Osteocyte (in vitro differentiated cells): ENCODE data around the gene CRIP1. TPM values are rescaled to one million over a fixed set of nuclear protein-coding genes. Genes with fewer than 3 reads are reported as not detected.

Experiments
- DNase-seq: peaks from one replicate; pipeline ENCODE4 v3.0.0; 2021; ENCODE audit warnings: mixed read lengths; ENCODE audit not compliant: unreplicated experiment; ENCODE audit errors: extremely low spot score
- H3K27ac Mint-ChIP-seq: one replicate; pipeline ENCODE4 v1.8.0; 2021; ENCODE audit warnings: mild to moderate bottlenecking, mixed read lengths; ENCODE audit not compliant: unreplicated experiment
- H3K27me3 Mint-ChIP-seq: one replicate; pipeline ENCODE4 v1.8.0; 2021; ENCODE audit warnings: mixed read lengths; ENCODE audit not compliant: unreplicated experiment
- H3K36me3 Mint-ChIP-seq: one replicate; pipeline ENCODE4 v1.8.0; 2021; ENCODE audit warnings: mixed read lengths; ENCODE audit not compliant: unreplicated experiment
- H3K4me1 Mint-ChIP-seq: one replicate; pipeline ENCODE4 v1.8.0; 2021; ENCODE audit warnings: mixed read lengths; ENCODE audit not compliant: unreplicated experiment
- H3K4me3 Mint-ChIP-seq: one replicate; pipeline ENCODE4 v1.8.0; 2021; ENCODE audit warnings: mild to moderate bottlenecking, moderate library complexity, mixed read lengths; ENCODE audit not compliant: unreplicated experiment
- H3K9me3 Mint-ChIP-seq: one replicate; pipeline ENCODE4 v1.8.0; 2021; ENCODE audit warnings: mixed read lengths; ENCODE audit not compliant: unreplicated experiment
- total RNA-seq: library from RNA; stranded (reverse); gene quantifications from 2 replicates; pipeline ENCODE4 v1.2.1, GENCODE V29; 2021
- TF ChIP-seq, protein P1 (sequence below): fragments of 200-600 bp; sonication (generic); IDR thresholded peaks from 2 replicates; pipeline ENCODE4 v1.5.0; 2021; ENCODE audit warnings: antibody characterized with exemption, mild to moderate bottlenecking, moderate library complexity

CRIP1 gene
- total RNA-seq, 1 donor from 2014 or later = 31.0 TPM

DNA sequence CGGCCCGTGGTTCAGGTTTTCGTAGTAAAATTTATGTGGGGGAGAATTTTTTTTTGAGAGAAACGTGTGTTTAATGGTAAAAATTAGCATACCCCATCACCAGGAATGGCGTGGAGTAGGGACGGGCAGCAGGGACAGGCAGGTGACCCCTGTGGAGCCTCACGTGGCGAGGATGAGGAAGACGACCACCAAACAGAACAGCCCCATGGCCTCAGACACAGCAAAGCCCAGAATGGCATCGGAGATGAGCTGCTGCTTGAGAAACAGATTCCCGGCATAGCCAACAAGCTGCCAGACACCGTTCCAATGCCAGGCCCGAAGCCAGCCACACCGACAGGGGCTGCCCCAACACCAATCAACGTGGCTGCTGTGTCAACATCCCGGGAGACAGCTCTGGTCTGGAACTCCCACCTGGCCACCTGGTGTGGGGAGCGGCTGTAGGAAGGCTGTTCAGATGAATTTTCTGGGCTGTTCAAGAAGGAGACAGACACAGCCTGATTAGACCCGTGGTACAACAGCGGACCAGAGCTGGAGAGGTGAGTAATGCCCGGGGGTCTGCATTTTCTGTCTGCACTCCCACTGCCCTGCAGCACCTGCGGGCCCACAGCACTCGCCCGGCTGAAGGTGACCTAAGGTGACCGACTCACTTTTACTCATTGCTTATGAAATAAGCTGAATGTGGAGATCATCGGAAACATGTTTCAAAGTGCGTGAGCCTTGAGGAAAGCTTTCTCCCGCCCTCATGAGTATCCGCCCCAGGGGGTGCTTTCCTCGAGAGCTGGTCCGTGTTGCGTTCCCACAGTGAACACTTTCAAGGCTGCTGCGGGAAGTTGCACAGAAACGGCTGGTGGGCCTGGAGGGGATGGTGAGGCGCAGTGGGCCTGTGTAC lies 50.2 kb downstream of the CRIP1 start:
- DNase-seq = no peak
- H3K27ac Mint-ChIP-seq = no peak overlapping the region

GRCh38 chr14:105537580-105538474 lies 51.1 kb downstream of the CRIP1 start:
- peaks cover 3% of the 10 kb centered on the region for H3K9me3 Mint-ChIP-seq
- peaks cover 9% of the 10 kb centered on the region for H3K27me3 Mint-ChIP-seq
- H3K27ac Mint-ChIP-seq = no peak overlapping the region
- no peaks in the 10 kb centered on the region for H3K4me1 Mint-ChIP-seq
- H3K4me3 Mint-ChIP-seq = no peak overlapping the region
- peak; percentile 90 for DNase-seq
- H3K36me3 Mint-ChIP-seq = no peaks in the 10 kb centered on the region
- TF ChIP-seq, protein P1, sequence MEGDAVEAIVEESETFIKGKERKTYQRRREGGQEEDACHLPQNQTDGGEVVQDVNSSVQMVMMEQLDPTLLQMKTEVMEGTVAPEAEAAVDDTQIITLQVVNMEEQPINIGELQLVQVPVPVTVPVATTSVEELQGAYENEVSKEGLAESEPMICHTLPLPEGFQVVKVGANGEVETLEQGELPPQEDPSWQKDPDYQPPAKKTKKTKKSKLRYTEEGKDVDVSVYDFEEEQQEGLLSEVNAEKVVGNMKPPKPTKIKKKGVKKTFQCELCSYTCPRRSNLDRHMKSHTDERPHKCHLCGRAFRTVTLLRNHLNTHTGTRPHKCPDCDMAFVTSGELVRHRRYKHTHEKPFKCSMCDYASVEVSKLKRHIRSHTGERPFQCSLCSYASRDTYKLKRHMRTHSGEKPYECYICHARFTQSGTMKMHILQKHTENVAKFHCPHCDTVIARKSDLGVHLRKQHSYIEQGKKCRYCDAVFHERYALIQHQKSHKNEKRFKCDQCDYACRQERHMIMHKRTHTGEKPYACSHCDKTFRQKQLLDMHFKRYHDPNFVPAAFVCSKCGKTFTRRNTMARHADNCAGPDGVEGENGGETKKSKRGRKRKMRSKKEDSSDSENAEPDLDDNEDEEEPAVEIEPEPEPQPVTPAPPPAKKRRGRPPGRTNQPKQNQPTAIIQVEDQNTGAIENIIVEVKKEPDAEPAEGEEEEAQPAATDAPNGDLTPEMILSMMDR = peak; percentile 95

More for the DNA sequence above, 50.2 kb downstream of the CRIP1 start:
- Mint-ChIP-seq H3K9me3 (no peaks in the 10 kb centered on the region), H3K4me1 (no peaks in the 10 kb centered on the region), H3K36me3 (no peaks in the 10 kb centered on the region), H3K27me3 (peaks cover 6% of the 10 kb centered on the region), H3K4me3 (no peak overlapping the region)
- TF ChIP-seq, protein P1 = no peak

Other genes with a start within 250 kb of the CRIP1 start
- gene BTBD6, start 238.4 kb upstream of the CRIP1 start, total RNA-seq = 35.3 and 35.7 TPM in 2 replicates
- 41.7 and 43.5 TPM in 2 replicates for gene BRF1, start 185.9 kb upstream of the CRIP1 start, total RNA-seq
- 109 and 115 TPM in 2 replicates for gene PACS2, start 172.1 kb upstream of the CRIP1 start, total RNA-seq
- 3.1 and 4.9 TPM in 2 replicates for gene TEX22, start 88.3 kb upstream of the CRIP1 start, total RNA-seq
- gene MTA1, start 67.1 kb upstream of the CRIP1 start, total RNA-seq = 122 and 132 TPM in 2 replicates
- 183 and 191 TPM in 2 replicates for gene CRIP2, start 12.1 kb upstream of the CRIP1 start, total RNA-seq
- 8.4 and 11.0 TPM in 2 replicates for gene TEDC1, start 4.4 kb downstream of the CRIP1 start, total RNA-seq
- gene TMEM121, start 39.7 kb downstream of the CRIP1 start, total RNA-seq = 3.3 and 3.6 TPM in 2 replicates